Spinal cord (tissue), 10 donors: ENCODE measurements around the gene LTBP1. TPM values are rescaled to one million over a fixed set of nuclear protein-coding genes. Genes with fewer than 3 reads are reported as not detected.

Source experiments
- DNase-seq, 6 donors: peaks; one replicate each; pipeline versions ENCODE4 v3.0.0 to v3.0.0-alpha.2; 2013 to 2015; ENCODE audit warnings: low spot score in 6 of 6, low read depth in 4 of 6
- H3K27ac ChIP-seq: one replicate; pipeline ENCODE4 v1.5.1; 2013; ENCODE audit warnings: low read depth, low read length, control low read depth
- H3K27me3 ChIP-seq: one replicate; pipeline ENCODE4 v1.6.1; 2013; ENCODE audit warnings: low read length; ENCODE audit not compliant: control insufficient read depth, insufficient read depth
- H3K36me3 ChIP-seq: one replicate; pipeline ENCODE4 v1.6.1; 2013; ENCODE audit warnings: low read length; ENCODE audit not compliant: control insufficient read depth, insufficient read depth
- H3K4me1 ChIP-seq: one replicate; pipeline ENCODE4 v1.6.1; 2013; ENCODE audit warnings: low read length; ENCODE audit not compliant: control insufficient read depth, insufficient read depth
- H3K4me3 ChIP-seq: one replicate; pipeline ENCODE4 v1.5.1; 2013; ENCODE audit warnings: low read depth, low read length, control low read depth
- H3K9me3 ChIP-seq: one replicate; pipeline ENCODE4 v1.6.1; 2013; ENCODE audit warnings: low read length; ENCODE audit not compliant: control insufficient read depth, insufficient read depth
- WGBS: methylation state at CpG from one replicate; pipeline ENCODE4 v1.1.5; 2013; ENCODE audit warnings: missing lambda C conversion rate; ENCODE audit not compliant: insufficient coverage; 5-methylcytosine and 5-hydroxymethylcytosine counted together
- polyA plus RNA-seq, 2 donors: library from polyadenylated mRNA; unstranded; fragments of 120-200 nt; gene quantifications; one replicate each; pipeline ENCODE4 v1.2.1, GENCODE V29; 2013; ENCODE audit not compliant: insufficient read length in 2 of 2
- total RNA-seq, 2 donors: library from RNA; depleted of rRNA in 1 of 2; stranded (reverse); fragments of 120-200 nt in 1 of 2; fragments of >200 nt in 1 of 2; gene quantifications; one replicate each; pipeline versions ENCODE4 v1.2.3 to v1.2.4, GENCODE V29; 2013 to 2014
- donor health status: healthy.

The LTBP1 gene
- total and polyA plus RNA-seq, 4 donors = 22.7 to 83.0 (median 51.7) TPM

DNA sequence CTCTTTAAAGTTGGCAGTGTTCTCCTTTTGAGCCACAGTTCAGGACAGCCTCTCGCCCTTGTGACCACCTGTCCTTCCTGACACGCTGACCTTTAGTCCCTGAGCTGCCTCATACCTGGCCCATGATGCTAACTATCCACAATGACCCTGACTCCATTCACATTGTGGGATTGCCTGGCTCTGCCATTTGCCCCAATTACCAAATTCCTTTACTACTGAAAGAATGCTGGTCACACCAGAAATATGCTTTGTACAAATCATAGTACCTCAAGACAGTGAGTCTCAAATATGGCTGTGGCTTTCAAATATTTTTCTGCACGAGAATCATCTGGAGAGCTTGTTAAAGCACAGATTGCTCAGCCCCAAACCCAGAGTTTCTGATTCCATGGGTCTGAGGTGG, 54.2 kb downstream of the LTBP1 start:
- H3K27ac ChIP-seq = no peak overlapping the region

DNA sequence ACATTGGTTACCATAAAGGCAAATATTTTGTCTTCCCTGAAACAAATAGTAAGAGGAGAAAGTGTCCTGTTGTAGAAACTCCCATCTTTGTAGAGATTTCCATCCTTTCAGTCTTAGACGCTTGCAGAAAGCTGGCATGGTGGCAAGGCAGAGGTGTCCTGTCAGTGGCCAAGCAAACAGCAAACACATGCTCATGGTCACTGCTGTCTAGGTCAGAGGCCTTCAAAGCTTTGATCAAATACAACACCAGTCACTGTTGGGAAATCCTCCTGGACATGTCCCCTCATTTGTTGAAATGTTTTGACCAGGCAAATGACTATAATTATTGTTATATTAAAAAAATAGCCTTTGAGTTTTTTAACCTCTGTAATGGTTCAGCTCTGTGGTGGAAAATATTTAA, 55.1 kb downstream of the LTBP1 start:
- no peaks in the 10 kb centered on the region for H3K36me3 ChIP-seq
- peaks cover 7% of the 10 kb centered on the region for H3K4me1 ChIP-seq
- H3K27ac ChIP-seq = no peak overlapping the region
- H3K4me3 ChIP-seq = no peak overlapping the region
- DNase-seq = no peak
- H3K9me3 ChIP-seq = no peaks in the 10 kb centered on the region
- WGBS = no CpG with 5 or more reads among the region's 1 CpG
- no peaks in the 10 kb centered on the region for H3K27me3 ChIP-seq

More for the DNA sequence above, 54.2 kb downstream of the LTBP1 start:
- Histone ChIP-seq H3K36me3 (no peaks in the 10 kb centered on the region), H3K27me3 (no peaks in the 10 kb centered on the region), H3K4me1 (peaks cover 7% of the 10 kb centered on the region), H3K4me3 (no peak overlapping the region), H3K9me3 (no peaks in the 10 kb centered on the region)
- WGBS = 95% methylated on average over 2 of the region's 3 CpGs
- DNase-seq = no peak

DNA sequence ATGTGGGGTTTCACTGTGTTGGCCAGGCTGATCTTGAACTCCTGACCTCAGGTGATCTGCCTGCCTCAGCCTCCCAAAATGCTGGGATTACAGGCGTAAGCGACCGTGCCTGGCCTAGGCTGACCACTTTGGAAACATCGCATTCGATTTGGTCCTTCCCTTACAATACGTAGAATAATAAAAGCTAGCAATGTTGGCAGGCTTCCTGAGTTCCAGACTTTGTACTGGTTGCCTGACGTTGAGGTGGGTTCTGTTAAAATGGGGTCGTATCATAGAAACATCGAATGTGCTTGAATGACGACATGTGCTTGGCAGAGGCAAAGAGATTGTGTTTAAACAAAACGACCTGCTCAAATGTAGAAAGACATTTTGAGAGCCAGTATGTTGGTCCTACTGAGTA, 56.1 kb downstream of the LTBP1 start:
- Histone ChIP-seq H3K4me1 (peaks cover 7% of the 10 kb centered on the region), H3K9me3 (no peaks in the 10 kb centered on the region), H3K36me3 (no peaks in the 10 kb centered on the region), H3K4me3 (no peak overlapping the region), H3K27ac (no peak overlapping the region), H3K27me3 (no peaks in the 10 kb centered on the region)
- DNase-seq = peak in 2 of 6 donors; percentile 18 to 26
- WGBS = 55% methylated on average over 7 of the region's 11 CpGs

DNA sequence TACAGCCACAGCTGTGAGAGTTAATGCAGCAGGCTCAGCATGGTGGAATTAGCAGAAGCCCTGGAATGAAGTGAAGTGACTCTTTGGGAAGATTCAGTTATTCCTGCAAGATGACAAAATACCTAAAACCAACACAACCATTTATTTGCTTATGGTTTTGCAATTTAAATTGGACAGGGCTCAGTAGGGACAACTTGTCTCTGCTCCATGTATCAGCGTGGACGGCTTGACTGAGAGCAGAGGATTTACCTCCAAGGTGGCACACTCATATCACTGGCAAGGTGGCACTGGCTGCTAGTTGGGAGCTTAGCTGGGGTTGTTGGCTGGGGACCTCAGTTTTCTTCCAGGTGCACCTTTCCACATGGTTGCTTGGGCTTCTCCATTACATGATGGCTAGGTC, 58.3 kb downstream of the LTBP1 start:
- no peaks in the 10 kb centered on the region for H3K27me3 ChIP-seq
- 88% methylated on average over 2 of the region's 2 CpGs for WGBS
- no peak overlapping the region for H3K4me3 ChIP-seq
- no peak for DNase-seq
- no peaks in the 10 kb centered on the region for H3K36me3 ChIP-seq
- no peak overlapping the region for H3K27ac ChIP-seq
- H3K9me3 ChIP-seq = no peaks in the 10 kb centered on the region
- H3K4me1 ChIP-seq = peaks cover 7% of the 10 kb centered on the region

DNA sequence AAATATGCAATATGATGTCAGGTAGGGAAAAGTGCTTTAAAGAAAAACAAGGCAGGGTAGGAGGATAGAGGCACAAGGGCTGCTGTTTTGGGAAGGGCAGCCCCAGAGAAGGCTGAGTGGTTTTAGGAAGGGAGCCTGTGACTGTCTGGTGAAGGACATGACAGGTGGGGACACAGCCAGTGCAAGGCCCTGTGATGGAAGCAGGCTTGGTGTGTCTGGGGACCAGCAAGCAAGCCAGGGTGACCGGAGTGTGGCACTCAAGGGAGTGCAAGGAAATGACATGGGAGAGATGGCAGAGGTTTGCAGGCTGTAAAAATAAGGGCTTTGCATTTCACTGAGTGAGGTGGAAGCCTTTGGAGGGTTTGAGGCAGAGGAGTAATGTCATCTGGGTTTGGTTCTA, 62.0 kb downstream of the LTBP1 start:
- WGBS = 88% methylated on average over 1 of the region's 1 CpG
- H3K36me3 ChIP-seq = no peaks in the 10 kb centered on the region
- H3K27ac ChIP-seq = no peak overlapping the region
- no peak for DNase-seq
- no peaks in the 10 kb centered on the region for H3K27me3 ChIP-seq
- no peaks in the 10 kb centered on the region for H3K4me1 ChIP-seq
- no peak overlapping the region for H3K4me3 ChIP-seq
- no peaks in the 10 kb centered on the region for H3K9me3 ChIP-seq

DNA sequence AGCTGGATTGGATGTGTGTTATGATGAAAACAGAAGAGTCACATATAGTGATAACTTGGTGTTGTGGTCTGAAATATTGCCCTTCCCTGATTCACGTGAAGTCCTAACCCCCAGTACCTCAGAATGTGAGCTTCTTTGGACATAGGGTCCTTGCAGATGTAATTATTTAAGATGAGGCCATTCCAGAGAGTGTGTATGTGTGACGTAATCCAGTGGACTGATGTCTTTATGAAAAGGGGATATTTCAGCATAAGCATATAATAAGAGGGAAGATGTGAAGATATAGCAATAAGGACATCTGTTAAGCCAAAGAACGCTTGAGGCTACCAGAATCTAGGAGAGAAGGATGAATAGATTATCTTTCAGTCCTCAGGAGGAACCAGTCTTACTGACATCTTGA, 62.5 kb downstream of the LTBP1 start:
- no peak for DNase-seq
- Histone ChIP-seq H3K4me1 (no peaks in the 10 kb centered on the region), H3K27me3 (no peaks in the 10 kb centered on the region), H3K9me3 (no peaks in the 10 kb centered on the region), H3K27ac (no peak overlapping the region), H3K4me3 (no peak overlapping the region), H3K36me3 (no peaks in the 10 kb centered on the region)
- no CpG with 5 or more reads among the region's 3 CpGs for WGBS

DNA sequence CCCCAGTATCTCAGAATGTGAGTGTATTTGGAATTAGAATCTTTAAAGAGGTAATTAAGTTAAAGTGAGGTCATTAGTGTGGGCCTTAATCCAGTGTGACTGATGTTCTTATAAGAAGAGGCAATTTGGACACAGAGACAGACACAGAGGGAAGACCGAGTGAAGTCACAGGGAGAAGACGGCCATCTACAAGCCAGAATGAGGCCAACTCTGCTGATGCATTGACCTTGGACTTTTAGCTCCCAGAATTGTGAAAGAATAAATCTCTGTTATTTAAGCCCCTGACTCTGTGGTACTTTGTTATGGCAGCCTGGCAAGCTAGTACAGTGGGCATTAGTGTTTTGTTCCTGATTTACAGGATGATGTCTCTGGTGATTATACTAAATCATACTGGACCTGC, 64.6 kb downstream of the LTBP1 start:
- Histone ChIP-seq H3K4me1 (no peaks in the 10 kb centered on the region), H3K27me3 (no peaks in the 10 kb centered on the region), H3K36me3 (no peaks in the 10 kb centered on the region), H3K27ac (no peak overlapping the region), H3K4me3 (no peak overlapping the region), H3K9me3 (no peaks in the 10 kb centered on the region)
- peak in 1 of 6 donors; percentile 34 for DNase-seq
- WGBS = 51% methylated on average over 2 of the region's 2 CpGs

DNA sequence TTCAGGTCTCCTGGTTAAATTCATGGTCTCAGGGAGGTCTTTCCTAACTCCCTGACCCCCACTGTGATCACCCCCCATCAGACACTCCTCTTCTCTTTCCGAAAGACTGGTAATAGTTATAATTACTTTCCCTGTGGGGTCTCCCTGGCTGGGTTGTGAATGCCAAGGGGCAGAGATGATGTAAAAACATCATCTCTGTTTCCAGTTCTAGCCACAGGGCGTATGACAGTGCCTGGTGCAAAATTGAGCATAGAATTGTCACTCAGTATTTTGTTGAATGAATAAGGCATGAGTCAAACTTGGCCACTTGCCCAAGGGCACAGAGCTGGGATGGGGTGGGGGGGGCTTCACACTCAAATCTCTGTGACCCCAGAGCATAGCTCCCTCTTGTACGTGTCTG, 65.2 kb downstream of the LTBP1 start:
- H3K27me3 ChIP-seq = no peaks in the 10 kb centered on the region
- 86% methylated on average over 1 of the region's 3 CpGs for WGBS
- H3K4me3 ChIP-seq = no peak overlapping the region
- no peaks in the 10 kb centered on the region for H3K4me1 ChIP-seq
- no peaks in the 10 kb centered on the region for H3K36me3 ChIP-seq
- DNase-seq = no peak
- H3K27ac ChIP-seq = no peak overlapping the region
- no peaks in the 10 kb centered on the region for H3K9me3 ChIP-seq

DNA sequence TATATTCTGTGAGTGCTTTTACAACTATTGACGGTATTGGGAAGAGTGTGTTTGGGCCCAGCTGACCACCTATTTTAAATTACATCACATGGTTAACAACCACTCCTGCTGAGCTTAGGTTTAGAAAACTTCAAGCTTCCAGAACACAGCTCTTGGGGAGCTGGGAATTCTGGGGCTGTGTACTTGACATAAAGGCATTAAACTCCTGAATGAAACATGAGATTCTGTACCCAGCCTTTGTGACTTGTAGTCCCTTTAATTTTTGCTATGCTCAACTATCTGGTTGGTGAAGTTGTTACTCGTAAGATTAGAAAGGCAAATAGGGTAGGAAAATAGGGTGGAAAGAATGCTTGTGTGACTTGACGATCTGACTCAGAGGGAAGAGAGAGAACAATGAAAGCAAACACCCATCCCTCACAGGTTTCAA, 66.9 kb downstream of the LTBP1 start:
- Histone ChIP-seq H3K9me3 (no peaks in the 10 kb centered on the region), H3K4me3 (no peak overlapping the region), H3K36me3 (no peaks in the 10 kb centered on the region), H3K4me1 (no peaks in the 10 kb centered on the region), H3K27ac (no peak overlapping the region), H3K27me3 (no peaks in the 10 kb centered on the region)
- no CpG with 5 or more reads among the region's 3 CpGs for WGBS
- peak in 1 of 6 donors; percentile 15 for DNase-seq

DNA sequence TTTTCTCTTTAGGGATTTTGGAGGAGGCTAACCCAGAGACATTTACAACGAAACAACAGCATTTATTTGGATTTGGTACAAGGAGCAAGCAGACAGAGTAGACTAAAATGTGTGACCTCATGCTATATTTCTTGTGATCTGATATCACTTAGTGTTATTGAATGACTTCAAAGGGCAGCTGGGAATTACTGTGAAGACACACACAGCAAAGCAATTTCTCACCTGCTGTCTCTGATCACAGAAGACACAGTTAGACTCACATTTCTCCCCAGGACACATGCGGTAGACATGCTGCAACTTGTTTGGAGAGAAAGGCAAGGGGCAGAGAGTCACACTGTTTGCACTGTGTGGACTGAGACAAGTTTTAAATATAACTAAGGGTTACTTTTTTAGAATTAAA, 67.5 kb downstream of the LTBP1 start:
- Histone ChIP-seq H3K27ac (no peak overlapping the region), H3K27me3 (no peaks in the 10 kb centered on the region), H3K4me3 (no peak overlapping the region), H3K4me1 (no peaks in the 10 kb centered on the region), H3K9me3 (no peaks in the 10 kb centered on the region), H3K36me3 (no peaks in the 10 kb centered on the region)
- no CpG with 5 or more reads among the region's 2 CpGs for WGBS
- DNase-seq = peak in 2 of 6 donors; percentile 27 to 41
